IgD-negative memory B cell (primary cell): ENCODE results near the gene ESR1. TPM values are rescaled to one million over a fixed set of nuclear protein-coding genes. Genes with fewer than 3 reads are reported as not detected.
"Not testable (repeated sequence)": the region's sequence is repeated elsewhere in the genome, so short reads cannot be mapped to it uniquely, and the experiment has no call there.

Experiments
- H3K27ac Mint-ChIP-seq, 3 donors: one replicate each; pipeline ENCODE4 v1.8.0; 2020 to 2022; ENCODE audit warnings: mild to moderate bottlenecking in 3 of 3, mixed read lengths in 3 of 3, moderate library complexity in 1 of 3
- H3K27me3 Mint-ChIP-seq: one replicate; pipeline ENCODE4 v1.8.0; 2021; ENCODE audit warnings: mixed read lengths
- H3K36me3 Mint-ChIP-seq: one replicate; pipeline ENCODE4 v1.8.0; 2020; ENCODE audit warnings: mild to moderate bottlenecking, mixed read lengths
- H3K4me1 Mint-ChIP-seq, 3 donors: one replicate each; pipeline ENCODE4 v1.8.0; 2020 to 2022; ENCODE audit warnings: mixed read lengths in 3 of 3, mild to moderate bottlenecking in 1 of 3
- H3K4me3 Mint-ChIP-seq, 4 donors: one replicate each; pipeline ENCODE4 v1.8.0; 2020 to 2022; ENCODE audit warnings: mild to moderate bottlenecking in 4 of 4, mixed read lengths in 4 of 4, moderate library complexity in 3 of 4
- H3K9me3 Mint-ChIP-seq, 3 donors: one replicate each; pipeline ENCODE4 v1.8.0; 2020 to 2021; ENCODE audit warnings: mixed read lengths in 3 of 3, mild to moderate bottlenecking in 1 of 3
- polyA plus RNA-seq: library from polyadenylated mRNA; unstranded; fragments of 300-500 nt; fragmentation: Illumina TruSeq; gene quantifications from one replicate; pipeline ENCODE4 v1.2.3, GENCODE V29; 2021

Gene ESR1
- polyA plus RNA-seq, 1 donor from 2014 or later: 1.5 TPM

- Mint-ChIP-seq H3K4me1 (peaks cover 3 to 5% (median 5%) of the 10 kb centered on the region in 3 donors), H3K4me3 (no peak overlapping the region), H3K27me3 (no peaks in the 10 kb centered on the region), H3K27ac (no peak overlapping the region), H3K9me3 (peaks cover 0 to 2% (median 0%) of the 10 kb centered on the region in 3 donors), H3K36me3 (no peaks in the 10 kb centered on the region)
Observed at GRCh38 chr6:151959086-151959485, 151.6 kb downstream of the ESR1 start.

- Mint-ChIP-seq H3K36me3 (no peaks in the 10 kb centered on the region), H3K4me3 (no peak overlapping the region), H3K27me3 (no peaks in the 10 kb centered on the region), H3K9me3 (peaks cover 0 to 2% (median 0%) of the 10 kb centered on the region in 3 donors), H3K4me1 (peaks cover 3 to 5% (median 5%) of the 10 kb centered on the region in 3 donors), H3K27ac (no peak overlapping the region)
Observed at GRCh38 chr6:151961809-151962208, 154.3 kb downstream of the ESR1 start.

GRCh38 chr6:151962246-151962846 lies 154.9 kb downstream of the ESR1 start:
- peaks cover 0 to 2% (median 0%) of the 10 kb centered on the region in 3 donors for H3K9me3 Mint-ChIP-seq
- H3K4me1 Mint-ChIP-seq: peaks cover 3 to 5% (median 5%) of the 10 kb centered on the region in 3 donors
- H3K4me3 Mint-ChIP-seq: no peak overlapping the region
- H3K36me3 Mint-ChIP-seq: no peaks in the 10 kb centered on the region
- H3K27me3 Mint-ChIP-seq: no peaks in the 10 kb centered on the region
- H3K27ac Mint-ChIP-seq: no peak overlapping the region

DNA sequence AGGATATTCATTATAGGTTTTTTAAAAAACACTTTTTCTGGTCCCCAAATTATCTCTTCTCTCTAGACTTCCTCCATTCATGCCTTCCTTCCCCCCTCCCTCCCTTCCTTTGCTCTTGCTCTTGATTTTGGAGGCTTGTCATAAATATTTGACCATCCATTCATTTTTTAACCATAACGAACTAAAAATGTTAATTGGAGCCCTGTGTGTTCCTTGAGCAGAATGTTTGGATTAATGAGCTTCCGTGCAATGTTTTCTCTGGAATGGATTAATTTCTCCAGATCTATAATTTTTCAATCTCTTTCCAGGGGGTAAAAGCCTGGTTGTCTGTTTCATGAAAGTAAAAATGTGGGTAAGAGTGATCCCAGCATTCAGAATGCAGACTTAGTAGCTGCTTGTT lies 155.5 kb downstream of the ESR1 start:
- no peaks in the 10 kb centered on the region for H3K27me3 Mint-ChIP-seq
- H3K9me3 Mint-ChIP-seq: peaks cover 0 to 2% (median 0%) of the 10 kb centered on the region in 3 donors
- H3K4me1 Mint-ChIP-seq: peaks cover 3 to 5% (median 5%) of the 10 kb centered on the region in 3 donors
- no peak overlapping the region for H3K4me3 Mint-ChIP-seq
- H3K27ac Mint-ChIP-seq: no peak overlapping the region
- H3K36me3 Mint-ChIP-seq: no peaks in the 10 kb centered on the region

- not testable (repeated sequence) for H3K27me3 Mint-ChIP-seq, H3K4me3 Mint-ChIP-seq, H3K9me3 Mint-ChIP-seq, H3K4me1 Mint-ChIP-seq, H3K27ac Mint-ChIP-seq, H3K36me3 Mint-ChIP-seq
Observed at GRCh38 chr6:151964412-151964811, 156.9 kb downstream of the ESR1 start.

GRCh38 chr6:151974061-151974617 lies 166.7 kb downstream of the ESR1 start:
- H3K4me3 Mint-ChIP-seq: no peak overlapping the region
- no peaks in the 10 kb centered on the region for H3K4me1 Mint-ChIP-seq
- peaks cover 4% of the 10 kb centered on the region for H3K27me3 Mint-ChIP-seq
- H3K9me3 Mint-ChIP-seq: peaks cover 0 to 3% (median 0%) of the 10 kb centered on the region in 3 donors
- H3K36me3 Mint-ChIP-seq: no peaks in the 10 kb centered on the region
- H3K27ac Mint-ChIP-seq: no peak overlapping the region

- no peak overlapping the region for H3K27ac Mint-ChIP-seq
- no peaks in the 10 kb centered on the region for H3K4me1 Mint-ChIP-seq
- peaks cover 0 to under 1% (median 0%) of the 10 kb centered on the region in 3 donors for H3K9me3 Mint-ChIP-seq
- H3K36me3 Mint-ChIP-seq: no peaks in the 10 kb centered on the region
- peaks cover 4% of the 10 kb centered on the region for H3K27me3 Mint-ChIP-seq
- H3K4me3 Mint-ChIP-seq: no peak overlapping the region
Observed at GRCh38 chr6:151975795-151976194, 168.3 kb downstream of the ESR1 start.

GRCh38 chr6:151988199-151988598 lies 180.7 kb downstream of the ESR1 start:
- not testable (repeated sequence) for H3K4me1 Mint-ChIP-seq, H3K27ac Mint-ChIP-seq, H3K4me3 Mint-ChIP-seq, H3K9me3 Mint-ChIP-seq, H3K27me3 Mint-ChIP-seq, H3K36me3 Mint-ChIP-seq

DNA sequence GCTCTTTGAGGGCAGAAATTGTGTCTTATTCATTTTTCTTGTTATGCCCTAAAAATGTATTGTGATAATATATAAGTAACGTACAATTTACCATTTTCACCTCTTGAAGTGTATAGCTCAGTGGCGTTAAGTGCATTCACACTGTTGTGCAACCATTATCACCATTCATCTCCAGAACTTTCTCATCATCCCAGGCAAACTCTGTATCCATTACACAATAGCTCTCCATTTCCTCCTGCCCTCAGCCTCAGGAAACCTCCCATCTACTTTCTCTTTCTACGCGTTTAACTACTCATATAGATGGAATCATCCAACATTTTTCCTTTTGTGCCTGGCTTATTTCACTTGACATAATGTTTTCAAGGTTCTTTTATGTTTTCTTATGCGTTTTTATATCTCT lies 184.6 kb downstream of the ESR1 start:
- no peaks in the 10 kb centered on the region for H3K27me3 Mint-ChIP-seq
- H3K36me3 Mint-ChIP-seq: peaks cover 3% of the 10 kb centered on the region
- H3K9me3 Mint-ChIP-seq: no peaks in the 10 kb centered on the region
- H3K27ac Mint-ChIP-seq: no peak overlapping the region
- no peaks in the 10 kb centered on the region for H3K4me1 Mint-ChIP-seq
- H3K4me3 Mint-ChIP-seq: no peak overlapping the region

DNA sequence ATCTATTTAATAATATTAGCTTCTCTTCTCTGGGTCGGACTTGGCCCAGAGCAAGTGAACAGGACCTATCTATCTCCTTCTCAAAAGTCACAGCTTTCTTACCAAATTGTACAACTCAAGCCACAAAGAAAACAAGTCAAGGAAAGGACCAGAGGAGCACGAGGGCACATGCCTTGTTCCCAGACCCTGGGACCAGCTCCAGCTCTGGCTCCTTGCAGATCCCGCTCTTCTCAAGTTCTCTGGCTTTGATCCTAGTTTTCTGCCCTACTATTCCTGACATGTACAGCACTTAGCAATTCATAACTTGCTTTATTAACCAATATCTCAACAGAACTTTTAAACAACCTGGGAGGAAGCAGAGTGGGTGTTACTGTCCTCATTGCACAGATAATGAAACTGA lies 185.9 kb downstream of the ESR1 start:
- Mint-ChIP-seq H3K36me3 (peaks cover 3% of the 10 kb centered on the region), H3K27ac (no peak overlapping the region), H3K9me3 (no peaks in the 10 kb centered on the region), H3K4me1 (no peaks in the 10 kb centered on the region), H3K4me3 (no peak overlapping the region), H3K27me3 (no peaks in the 10 kb centered on the region)

GRCh38 chr6:151998784-151999183 lies 191.3 kb downstream of the ESR1 start:
- no peak overlapping the region for H3K27ac Mint-ChIP-seq
- no peaks in the 10 kb centered on the region for H3K9me3 Mint-ChIP-seq
- H3K4me3 Mint-ChIP-seq: no peak overlapping the region
- peaks cover 5% of the 10 kb centered on the region for H3K36me3 Mint-ChIP-seq
- H3K4me1 Mint-ChIP-seq: no peaks in the 10 kb centered on the region
- no peaks in the 10 kb centered on the region for H3K27me3 Mint-ChIP-seq

DNA sequence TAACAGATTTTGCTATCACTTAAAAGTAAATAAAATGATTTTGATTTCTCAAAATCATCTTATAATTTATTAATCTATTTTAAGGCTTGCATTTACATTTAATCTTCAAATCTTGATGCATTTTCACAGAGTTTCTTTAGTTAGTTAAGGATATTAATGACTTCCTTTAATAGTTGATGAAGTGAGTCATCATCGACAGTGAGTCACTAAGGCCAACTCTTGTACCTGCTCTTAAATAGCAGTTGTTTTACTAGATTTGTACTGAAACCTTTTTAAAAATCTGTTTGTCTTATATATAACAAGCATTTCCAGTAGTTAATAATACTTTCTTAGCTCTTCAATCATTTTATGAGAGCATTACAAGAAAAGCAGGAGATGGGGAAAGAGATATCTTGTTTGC lies 191.7 kb downstream of the ESR1 start:
- Mint-ChIP-seq H3K36me3 (peaks cover 5% of the 10 kb centered on the region), H3K9me3 (no peaks in the 10 kb centered on the region), H3K4me1 (no peaks in the 10 kb centered on the region), H3K27ac (no peak overlapping the region), H3K4me3 (no peak overlapping the region), H3K27me3 (no peaks in the 10 kb centered on the region)

GRCh38 chr6:152001408-152001807 lies 193.9 kb downstream of the ESR1 start:
- Mint-ChIP-seq H3K9me3 (no peaks in the 10 kb centered on the region), H3K27me3 (no peaks in the 10 kb centered on the region), H3K27ac (no peak overlapping the region), H3K4me1 (no peaks in the 10 kb centered on the region), H3K36me3 (peaks cover 5% of the 10 kb centered on the region), H3K4me3 (no peak overlapping the region)

GRCh38 chr6:152002306-152002705 lies 194.8 kb downstream of the ESR1 start:
- Mint-ChIP-seq H3K27me3 (no peaks in the 10 kb centered on the region), H3K4me1 (no peaks in the 10 kb centered on the region), H3K4me3 (no peak overlapping the region), H3K36me3 (peaks cover 5% of the 10 kb centered on the region), H3K27ac (no peak overlapping the region), H3K9me3 (no peaks in the 10 kb centered on the region)

DNA sequence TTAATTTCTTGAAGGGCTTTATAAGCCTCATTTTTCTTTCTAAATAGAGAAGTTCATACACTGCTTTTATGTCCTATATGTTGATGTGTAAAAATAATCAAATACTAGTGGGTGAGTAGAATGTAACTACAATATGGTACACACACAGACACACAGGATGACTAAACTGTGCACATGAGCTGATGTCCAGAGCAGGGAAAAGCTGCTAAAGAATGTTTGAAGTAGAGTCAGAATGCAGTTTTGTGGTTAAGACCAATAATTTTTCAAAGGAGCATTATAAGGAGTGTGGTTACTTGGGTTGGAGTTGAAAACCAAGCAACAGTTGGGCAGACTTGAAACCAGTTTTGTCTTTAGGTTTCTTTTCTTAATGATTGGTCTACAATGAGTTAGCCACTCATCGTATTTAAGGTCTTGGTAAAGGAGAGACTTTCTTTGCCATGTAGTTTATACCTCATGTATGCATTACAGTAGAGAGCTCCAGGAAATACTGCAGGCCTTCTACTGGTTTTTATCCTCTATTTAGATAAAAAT lies 196.6 kb downstream of the ESR1 start:
- H3K27me3 Mint-ChIP-seq: no peaks in the 10 kb centered on the region
- no peaks in the 10 kb centered on the region for H3K9me3 Mint-ChIP-seq
- H3K27ac Mint-ChIP-seq: no peak overlapping the region
- H3K36me3 Mint-ChIP-seq: peaks cover 5% of the 10 kb centered on the region
- H3K4me3 Mint-ChIP-seq: no peak overlapping the region
- H3K4me1 Mint-ChIP-seq: peaks cover 0 to 6% (median 2%) of the 10 kb centered on the region in 3 donors

- peaks cover 5% of the 10 kb centered on the region for H3K36me3 Mint-ChIP-seq
- H3K4me1 Mint-ChIP-seq: peaks cover 0 to 6% (median 2%) of the 10 kb centered on the region in 3 donors
- no peaks in the 10 kb centered on the region for H3K9me3 Mint-ChIP-seq
- no peaks in the 10 kb centered on the region for H3K27me3 Mint-ChIP-seq
- H3K27ac Mint-ChIP-seq: no peak overlapping the region
- H3K4me3 Mint-ChIP-seq: no peak overlapping the region
Observed at GRCh38 chr6:152004896-152005295, 197.4 kb downstream of the ESR1 start.
